GM19438 (cell line): Measurements from ENCODE around the gene TMC1.
A peak's percentile ranks its signal among the peaks of the same experiment; 100 is the strongest.
"Not testable (repeated sequence)": the region's sequence is repeated elsewhere in the genome, so short reads cannot be mapped to it uniquely, and the experiment has no call there.

Source experiments
- ATAC-seq: cut with Tn5 transposase; IDR thresholded peaks from one replicate; pipeline ENCODE4 v1.9.1; 2021; ENCODE audit warnings: low read depth; ENCODE audit not compliant: unreplicated experiment

TMC1 gene

DNA sequence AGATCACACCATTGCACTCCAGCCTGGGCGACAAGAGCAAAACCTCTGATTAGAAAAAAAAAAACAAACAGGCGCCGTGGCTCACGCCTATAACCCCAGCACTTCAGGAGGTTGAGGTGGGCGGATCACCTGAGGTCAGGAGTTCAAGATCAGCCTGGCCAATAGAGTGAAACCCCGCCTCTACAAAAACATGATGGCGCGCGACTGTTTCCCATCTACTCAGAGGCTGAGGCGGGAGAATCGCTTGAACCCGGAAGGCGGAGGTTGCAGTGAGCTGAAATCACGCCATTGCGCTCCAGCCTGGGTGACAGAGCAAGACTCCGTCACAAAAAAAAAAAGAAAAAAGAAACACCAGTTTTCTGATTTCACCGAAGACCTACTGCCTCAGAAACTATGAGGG, at the start of gene TMC1:
Gene TMC1, plus strand, starts transcription at position 193 of the 400 bp plus-strand sequence. CDS start 127,041 bp downstream, outside the sequence.
- not testable (repeated sequence) for ATAC-seq

GRCh38 chr9:72473474-72474261, 47.7 kb upstream of the TMC1 start:
- ATAC-seq: peak; percentile 77

GRCh38 chr9:72474676-72475075, 46.7 kb upstream of the TMC1 start:
- ATAC-seq: no peak

DNA sequence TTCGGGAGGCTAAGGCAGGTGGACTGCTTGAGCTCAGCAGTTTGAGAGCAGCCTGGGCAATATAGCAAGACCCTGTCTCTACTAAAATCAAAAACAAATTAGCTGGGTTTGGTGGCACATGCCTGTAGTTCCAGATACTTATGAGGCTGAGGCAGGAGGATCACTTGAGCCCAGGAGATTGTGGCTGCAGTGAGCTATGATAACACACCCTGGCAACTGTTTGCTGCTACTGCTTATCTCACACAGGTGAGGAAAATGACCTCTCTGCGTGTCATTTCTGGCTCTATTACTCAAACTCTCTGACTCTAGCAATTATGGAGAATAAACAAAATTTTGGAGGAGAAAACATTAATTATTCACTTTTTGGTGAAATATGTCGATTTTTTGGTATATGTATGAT, 45.3 kb upstream of the TMC1 start:
- ATAC-seq: no peak

GRCh38 chr9:72476617-72477437, 44.6 kb upstream of the TMC1 start:
- no peak for ATAC-seq

DNA sequence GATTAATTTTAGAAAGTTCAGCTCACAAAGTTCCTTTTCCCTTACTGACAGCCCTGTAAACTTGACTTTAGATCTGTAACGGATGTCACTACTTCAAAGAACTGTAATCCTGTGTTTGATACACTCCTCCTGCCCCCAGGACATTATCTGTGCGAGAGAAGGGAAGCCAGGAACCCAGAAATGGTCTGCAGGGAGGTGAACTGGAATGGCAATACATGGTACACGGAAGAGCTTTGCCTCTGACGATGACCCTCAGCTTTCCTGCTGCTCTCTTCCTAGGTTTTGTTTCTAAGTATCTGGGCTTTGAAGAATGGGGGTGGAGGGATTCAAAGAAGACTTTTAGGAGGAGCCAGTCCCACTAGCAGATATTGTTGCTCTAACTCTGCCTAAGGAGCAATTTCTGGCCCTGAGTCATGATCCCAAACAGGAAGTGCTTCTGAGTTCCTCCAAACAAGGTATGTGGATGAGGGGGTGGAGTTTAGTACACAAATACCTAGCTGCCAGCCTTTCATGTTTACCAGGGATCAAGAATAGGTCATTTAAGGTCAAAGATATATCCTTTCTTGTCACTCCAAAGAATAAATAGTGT, 43.4 kb upstream of the TMC1 start:
- no peak for ATAC-seq

DNA sequence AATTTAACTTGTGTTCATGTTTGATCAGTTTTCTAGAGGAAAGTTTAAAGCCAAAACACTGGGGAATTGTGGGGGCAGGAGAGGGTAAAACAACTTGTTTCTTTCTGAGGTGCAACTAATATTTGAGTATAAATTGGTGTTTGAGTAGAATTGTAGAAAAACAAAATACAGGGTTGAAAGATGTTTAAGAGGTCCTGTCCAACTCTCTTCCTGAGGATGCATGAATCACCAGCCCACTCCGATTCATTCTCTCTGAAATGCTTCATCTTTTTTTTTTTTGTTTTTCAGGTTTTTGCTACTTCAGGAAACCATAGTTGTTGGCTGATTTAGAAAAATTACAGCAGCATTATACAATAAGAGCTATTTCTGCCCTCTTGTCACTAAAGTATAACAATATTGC, 42.4 kb upstream of the TMC1 start:
- no peak for ATAC-seq

DNA sequence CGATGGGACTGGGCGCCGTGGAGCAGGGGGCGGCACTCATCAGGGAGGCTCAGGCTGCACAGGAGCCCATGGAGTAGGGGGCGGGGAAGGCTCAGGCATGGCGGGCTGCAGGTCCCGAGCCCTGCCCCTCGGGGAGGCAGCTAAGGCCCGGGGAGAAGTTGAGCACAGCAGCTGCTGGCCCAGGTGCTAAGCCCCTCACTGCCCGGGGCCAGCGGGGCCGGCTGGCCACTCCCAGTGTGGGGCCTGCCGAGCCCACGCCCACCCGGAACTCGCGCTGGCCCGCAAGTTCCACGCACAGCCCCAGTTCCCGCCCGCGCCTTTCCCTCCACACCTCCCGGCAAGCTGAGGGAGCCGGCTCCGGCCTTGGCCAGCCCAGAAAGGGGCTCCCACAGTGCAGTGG, 41.1 kb upstream of the TMC1 start:
- not testable (repeated sequence) for ATAC-seq

- ATAC-seq: no peak
Observed at GRCh38 chr9:72480921-72481320, 40.5 kb upstream of the TMC1 start.

DNA sequence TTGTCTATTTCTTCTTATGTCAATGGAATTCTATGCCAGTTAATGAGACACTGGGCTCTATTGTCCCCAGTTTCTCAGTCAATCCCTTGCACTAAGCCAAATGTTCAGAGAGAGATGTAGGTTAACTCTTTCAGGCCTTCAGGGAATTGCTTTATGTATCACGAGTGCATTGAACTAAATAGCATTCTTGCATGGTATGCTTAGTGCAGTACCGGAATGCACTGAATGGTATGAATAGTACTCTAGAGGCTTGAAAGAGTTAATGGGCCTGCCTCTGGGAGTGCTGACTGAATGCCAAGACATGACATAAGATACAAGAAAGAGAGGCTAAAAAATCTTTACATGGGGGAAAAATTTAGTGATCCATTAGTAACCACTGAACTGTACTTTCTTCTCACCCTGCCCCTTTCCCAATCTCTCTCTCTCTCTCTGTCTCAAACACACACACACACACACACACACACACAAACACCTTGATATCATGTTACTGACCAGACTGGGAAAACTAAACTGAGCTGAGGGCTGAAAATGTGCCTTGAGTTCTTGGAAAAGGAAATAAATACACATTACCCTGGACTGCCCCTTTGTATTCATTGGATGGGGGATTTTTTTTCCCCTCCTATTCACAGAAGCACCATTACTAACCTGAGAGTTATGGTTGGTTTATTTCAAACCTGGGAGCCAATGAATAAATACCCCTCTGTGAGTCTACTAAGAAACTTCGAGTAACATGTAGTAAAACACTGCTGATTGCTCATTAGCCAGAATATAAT, 35.4 kb upstream of the TMC1 start:
- ATAC-seq: no peak

- no peak for ATAC-seq
Observed at GRCh38 chr9:72486594-72486955, 34.8 kb upstream of the TMC1 start.

DNA sequence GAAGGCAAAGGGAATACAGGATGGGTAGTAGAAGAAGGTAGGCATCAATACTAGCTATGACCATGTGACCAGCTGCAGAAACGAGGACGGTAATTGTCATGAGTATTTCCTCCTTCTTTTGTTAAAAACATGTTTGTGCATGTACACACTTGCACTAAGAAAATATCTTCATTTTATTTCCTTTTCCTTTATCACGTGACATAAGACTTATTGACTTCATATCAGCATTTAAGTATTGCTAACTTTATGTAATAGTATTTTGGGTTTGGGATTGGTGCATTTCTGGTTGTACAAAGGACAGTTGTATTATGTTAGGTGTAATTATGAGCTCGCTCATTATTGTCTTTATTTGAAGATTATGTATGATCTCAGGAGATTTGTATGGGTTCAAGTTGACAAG, 33.7 kb upstream of the TMC1 start:
- not testable (repeated sequence) for ATAC-seq

DNA sequence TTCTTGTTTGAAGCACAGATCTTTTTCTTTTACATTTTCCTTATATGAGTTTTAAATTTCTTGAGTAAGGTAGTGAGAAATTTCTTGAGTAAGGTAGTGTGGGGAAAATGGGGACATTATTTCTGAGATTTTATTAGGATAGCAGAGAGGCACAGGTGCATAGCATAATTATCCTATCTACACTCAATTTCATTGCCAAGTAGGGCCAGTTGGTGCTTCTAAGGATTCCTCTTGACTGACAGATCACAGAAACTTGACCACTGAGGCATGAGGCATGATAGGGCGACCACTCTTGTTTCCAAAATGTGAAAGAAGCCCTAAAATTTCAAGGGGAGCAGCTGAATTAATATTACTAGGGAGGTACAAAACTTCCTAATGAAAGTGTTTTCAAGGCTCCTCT, 31.4 kb upstream of the TMC1 start:
- ATAC-seq: no peak

DNA sequence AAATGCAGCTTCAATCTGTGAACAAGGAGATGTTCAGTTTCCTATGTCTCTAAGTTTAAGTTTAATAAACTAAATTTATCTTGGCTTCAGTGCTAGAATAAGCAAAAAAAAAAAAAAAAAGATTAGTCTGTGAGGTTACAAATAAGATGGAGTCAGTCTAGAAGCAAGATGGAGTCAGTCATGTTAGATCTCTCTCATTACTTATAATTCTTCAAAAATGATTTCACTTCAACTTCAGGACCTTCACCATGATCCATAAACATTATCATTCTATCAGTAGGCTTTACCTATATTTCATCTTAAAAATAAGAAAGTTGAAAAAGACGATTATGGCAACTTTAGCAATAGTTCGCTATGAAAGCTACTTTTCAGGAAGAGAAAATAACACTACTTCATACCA, 30.2 kb upstream of the TMC1 start:
- no peak for ATAC-seq

GRCh38 chr9:72494051-72494450, 27.4 kb upstream of the TMC1 start:
- ATAC-seq: no peak

DNA sequence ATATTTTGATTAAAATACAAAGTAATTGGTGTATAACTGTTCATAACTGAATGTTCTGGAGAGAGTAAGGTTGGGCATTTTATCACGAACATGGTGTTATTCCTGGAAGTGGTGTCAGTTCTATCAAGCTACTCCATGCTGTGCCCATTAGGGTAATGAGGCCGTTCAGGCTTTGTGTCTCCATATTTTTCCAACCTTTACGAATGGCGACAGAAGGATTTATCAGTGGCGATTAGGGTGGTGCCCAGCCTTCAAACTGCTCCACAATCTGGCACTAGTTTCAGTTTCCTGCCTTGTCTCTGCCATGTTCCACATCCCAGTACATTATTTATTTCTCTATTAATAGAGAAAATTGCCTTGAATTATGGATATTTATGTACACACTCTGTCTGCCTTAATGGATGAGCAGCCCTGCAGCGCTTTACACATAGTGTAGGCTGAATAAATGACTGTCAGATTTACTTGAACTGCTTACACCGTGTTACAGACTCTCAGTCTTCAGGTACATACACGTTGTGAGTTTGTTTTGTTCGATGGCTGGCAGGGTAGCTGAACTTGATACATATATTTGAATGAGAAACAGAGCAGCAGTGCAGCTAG, 23.9 kb upstream of the TMC1 start:
- no peak for ATAC-seq

DNA sequence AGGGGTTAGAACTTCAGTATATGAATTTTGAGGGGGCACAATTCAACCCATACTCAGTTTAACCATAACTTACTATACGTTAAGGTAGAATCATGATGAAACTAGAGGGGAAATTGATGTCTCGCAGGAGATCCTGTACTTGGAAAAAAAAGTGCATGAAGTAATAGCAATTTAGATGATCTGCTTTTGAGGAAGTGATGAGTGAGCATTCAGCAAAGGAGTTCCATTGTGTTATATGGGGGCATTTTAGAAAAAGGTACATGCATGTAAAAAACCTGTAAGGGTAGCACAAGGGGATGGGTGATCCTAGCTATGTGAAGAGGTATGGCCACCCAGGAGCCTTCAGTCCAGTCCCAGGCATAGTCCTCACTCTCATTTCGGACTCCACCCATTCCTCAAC, 14.8 kb upstream of the TMC1 start:
- ATAC-seq: no peak

- no peak for ATAC-seq
Observed at GRCh38 chr9:72509053-72509452, 12.4 kb upstream of the TMC1 start.

DNA sequence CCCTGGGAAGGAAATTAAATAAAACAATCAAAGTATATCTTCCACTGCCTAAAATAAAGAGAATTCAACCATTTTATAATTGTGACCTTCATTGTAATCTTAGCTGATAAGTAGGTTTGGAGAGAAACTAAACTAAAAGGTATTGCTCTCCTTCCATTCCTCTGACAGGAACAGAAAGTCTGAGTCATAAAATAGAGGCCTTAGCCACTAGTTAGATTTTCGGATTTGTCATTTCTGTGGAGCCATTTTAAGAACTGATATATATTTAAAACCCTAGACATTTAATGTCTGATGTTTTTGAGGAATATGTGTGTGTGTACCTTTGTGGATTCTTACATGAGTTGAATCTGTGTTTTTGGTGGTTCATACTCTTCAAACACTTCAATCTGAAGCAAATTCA, 11.8 kb upstream of the TMC1 start:
- ATAC-seq: peak; percentile 91

GRCh38 chr9:72521011-72521410, 397 bp upstream of the TMC1 start:
- not testable (repeated sequence) for ATAC-seq
